ENCODE measurements around the gene HELQ. TPM values are rescaled to one million over a fixed set of nuclear protein-coding genes. Genes with fewer than 3 reads are reported as not detected.

HELQ gene
- total RNA-seq, 1 experiment from 2014 or later, result 7.0 TPM

GRCh38 chr4:83473423-83473822 is 17.8 kb upstream of the HELQ start:
- Histone ChIP-seq H3F3A (ENCODE audit: insufficient read depth, low read depth) (no peaks in the 10 kb centered on the region), H3K4me2 (no peak overlapping the region), H3K36me3 (ENCODE audit: low read depth) (no peaks in the 10 kb centered on the region), H3K4me3 (no peak overlapping the region), H2AFZ (no peak overlapping the region), H3K9me2 (ENCODE audit: insufficient read depth) (no peaks in the 10 kb centered on the region), H3K9me3 (ENCODE audit: insufficient read depth, low read depth) (no peaks in the 10 kb centered on the region), H4K20me1 (ENCODE audit: insufficient read depth) (no peaks in the 10 kb centered on the region), H3K79me2 (ENCODE audit: low read depth) (no peaks in the 10 kb centered on the region), H3K27me3 (ENCODE audit: insufficient read depth, low read depth) (no peaks in the 10 kb centered on the region), H3K4me1 (replicated peaks; ENCODE audit: insufficient read depth) (no peaks in the 10 kb centered on the region), H3K27ac (no peak overlapping the region)
- TF ChIP-seq EZH2 (IDR thresholded peaks at IDR 0.05; ENCODE audit: low read depth) (no peak), CTCF (conservative IDR thresholded peaks at IDR 0.05) (no peak)
- BruUV-seq (replicated peaks), result no TSS peak
- intact Hi-C loops (cut with micrococcal nuclease; ENCODE audit: unreplicated experiment), result no loop called here
- ChIA-PET CTCF (no interaction called here), POLR2A (ENCODE audit: unreplicated experiment) (interaction anchor here (0.6 kb wide), 1 partner anchor 12 kb away, joined by 5 read pairs; no protein-coding TSS in a partner anchor)
- no peak for DNase-seq

- peaks cover 14% of the 10 kb centered on the region for H3K4me1 ChIP-seq (replicated peaks; ENCODE audit: insufficient read depth)
- POLR2A ChIA-PET (ENCODE audit: unreplicated experiment), result no interaction called here
- peak overlapping the region; percentile 76 for H3K27ac ChIP-seq
- H4K20me1 ChIP-seq (ENCODE audit: insufficient read depth), result no peaks in the 10 kb centered on the region
- CTCF ChIA-PET, result no interaction called here
- H3K9me2 ChIP-seq (ENCODE audit: insufficient read depth), result no peaks in the 10 kb centered on the region
- peak overlapping the region; percentile 91 for H3K4me3 ChIP-seq
- H3K4me2 ChIP-seq, result peak overlapping the region; percentile 93
- intact Hi-C loops (cut with micrococcal nuclease; ENCODE audit: unreplicated experiment), result loop anchor here (10.0 kb wide), 1 partner anchor 421 kb away; the partner anchor contains the start of gene COPS4
- TSS peak; percentile 74 for BruUV-seq (replicated peaks)
- H3F3A ChIP-seq (ENCODE audit: insufficient read depth, low read depth), result no peaks in the 10 kb centered on the region
- no peaks in the 10 kb centered on the region for H3K27me3 ChIP-seq (ENCODE audit: insufficient read depth, low read depth)
- no peaks in the 10 kb centered on the region for H3K36me3 ChIP-seq (ENCODE audit: low read depth)
- H3K79me2 ChIP-seq (ENCODE audit: low read depth), result peaks cover 46% of the 10 kb centered on the region
- no peak for DNase-seq
- TF ChIP-seq CTCF (conservative IDR thresholded peaks at IDR 0.05) (no peak), EZH2 (IDR thresholded peaks at IDR 0.05; ENCODE audit: low read depth) (no peak)
- peak overlapping the region; percentile 98 for H2AFZ ChIP-seq
- no peaks in the 10 kb centered on the region for H3K9me3 ChIP-seq (ENCODE audit: insufficient read depth, low read depth)
These were observed 520 bp upstream of the HELQ start for GRCh38 chr4:83456184-83456501.

GRCh38 chr4:83454686-83455085 is 937 bp downstream of the HELQ start:
- H3F3A ChIP-seq (ENCODE audit: insufficient read depth, low read depth), result no peaks in the 10 kb centered on the region
- H3K36me3 ChIP-seq (ENCODE audit: low read depth), result no peaks in the 10 kb centered on the region
- ChIA-PET CTCF (interaction anchor here (0.7 kb wide), 1 partner anchor 300 kb away, joined by 5 read pairs; no protein-coding TSS in a partner anchor), POLR2A (ENCODE audit: unreplicated experiment) (interaction anchor here (0.6 kb wide), 1 partner anchor 126 kb away, joined by 6 read pairs; no protein-coding TSS in a partner anchor)
- peak overlapping the region; percentile 91 for H3K4me3 ChIP-seq
- H2AFZ ChIP-seq, result no peak overlapping the region
- H4K20me1 ChIP-seq (ENCODE audit: insufficient read depth), result no peaks in the 10 kb centered on the region
- no peaks in the 10 kb centered on the region for H3K9me3 ChIP-seq (ENCODE audit: insufficient read depth, low read depth)
- no peak for TF ChIP-seq EZH2 (IDR thresholded peaks at IDR 0.05; ENCODE audit: low read depth)
- no peak for TF ChIP-seq CTCF (conservative IDR thresholded peaks at IDR 0.05)
- intact Hi-C loops (cut with micrococcal nuclease; ENCODE audit: unreplicated experiment), result loop anchor here (1.0 to 10.0 kb wide), 3 partner anchors 120 to 420 kb away; partner anchors contain the start of genes COPS4, COQ2 and HPSE
- no peaks in the 10 kb centered on the region for H3K9me2 ChIP-seq (ENCODE audit: insufficient read depth)
- peaks cover 46% of the 10 kb centered on the region for H3K79me2 ChIP-seq (ENCODE audit: low read depth)
- BruUV-seq (replicated peaks), result no TSS peak
- H3K27ac ChIP-seq, result peak overlapping the region; percentile 76
- peaks cover 14% of the 10 kb centered on the region for H3K4me1 ChIP-seq (replicated peaks; ENCODE audit: insufficient read depth)
- no peak for DNase-seq
- H3K27me3 ChIP-seq (ENCODE audit: insufficient read depth, low read depth), result no peaks in the 10 kb centered on the region
- peak overlapping the region; percentile 96 for H3K4me2 ChIP-seq
